ENCODE results near the gene EMD. TPM values are rescaled to one million over a fixed set of nuclear protein-coding genes. Genes with fewer than 3 reads are reported as not detected.

Gene EMD
- total and polyA plus RNA-seq, 10 of the 15 experiments (the other 5 are each of a cell fraction or from before 2014, with no cell fraction given), result 0.76 to 100 (median 43.2) TPM

DNA sequence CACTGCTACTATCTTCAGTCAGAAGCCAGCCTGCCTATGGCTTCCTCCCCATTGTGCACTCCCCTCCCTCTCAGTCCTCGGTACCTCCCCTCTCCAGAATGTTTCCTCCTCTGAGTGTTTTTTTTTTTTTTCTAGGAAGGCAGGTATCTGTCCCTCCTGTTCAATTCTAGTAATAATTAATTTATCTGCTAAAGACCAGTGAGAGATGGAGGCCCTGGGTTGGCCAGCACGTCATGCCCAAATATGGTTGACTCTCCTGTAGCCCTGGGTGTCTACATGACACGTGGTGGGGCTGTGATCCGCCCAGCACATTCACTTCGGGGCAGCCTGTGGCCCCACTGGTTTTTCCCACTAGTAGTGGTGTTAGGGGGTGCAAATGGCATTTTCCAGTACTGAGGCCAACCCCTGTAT, 6.5 kb upstream of the EMD start (continued):
- TF ChIP-seq, protein P1, sequence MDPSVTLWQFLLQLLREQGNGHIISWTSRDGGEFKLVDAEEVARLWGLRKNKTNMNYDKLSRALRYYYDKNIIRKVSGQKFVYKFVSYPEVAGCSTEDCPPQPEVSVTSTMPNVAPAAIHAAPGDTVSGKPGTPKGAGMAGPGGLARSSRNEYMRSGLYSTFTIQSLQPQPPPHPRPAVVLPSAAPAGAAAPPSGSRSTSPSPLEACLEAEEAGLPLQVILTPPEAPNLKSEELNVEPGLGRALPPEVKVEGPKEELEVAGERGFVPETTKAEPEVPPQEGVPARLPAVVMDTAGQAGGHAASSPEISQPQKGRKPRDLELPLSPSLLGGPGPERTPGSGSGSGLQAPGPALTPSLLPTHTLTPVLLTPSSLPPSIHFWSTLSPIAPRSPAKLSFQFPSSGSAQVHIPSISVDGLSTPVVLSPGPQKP (IDR thresholded peaks at IDR 0.05; ENCODE audit: low read depth, low read length), result peak; percentile 78; the same call in 1 of the 2 replicates
- TF ChIP-seq FOXM1 (IDR thresholded peaks at IDR 0.05; ENCODE audit: low read depth, low read length), result no peak

DNA sequence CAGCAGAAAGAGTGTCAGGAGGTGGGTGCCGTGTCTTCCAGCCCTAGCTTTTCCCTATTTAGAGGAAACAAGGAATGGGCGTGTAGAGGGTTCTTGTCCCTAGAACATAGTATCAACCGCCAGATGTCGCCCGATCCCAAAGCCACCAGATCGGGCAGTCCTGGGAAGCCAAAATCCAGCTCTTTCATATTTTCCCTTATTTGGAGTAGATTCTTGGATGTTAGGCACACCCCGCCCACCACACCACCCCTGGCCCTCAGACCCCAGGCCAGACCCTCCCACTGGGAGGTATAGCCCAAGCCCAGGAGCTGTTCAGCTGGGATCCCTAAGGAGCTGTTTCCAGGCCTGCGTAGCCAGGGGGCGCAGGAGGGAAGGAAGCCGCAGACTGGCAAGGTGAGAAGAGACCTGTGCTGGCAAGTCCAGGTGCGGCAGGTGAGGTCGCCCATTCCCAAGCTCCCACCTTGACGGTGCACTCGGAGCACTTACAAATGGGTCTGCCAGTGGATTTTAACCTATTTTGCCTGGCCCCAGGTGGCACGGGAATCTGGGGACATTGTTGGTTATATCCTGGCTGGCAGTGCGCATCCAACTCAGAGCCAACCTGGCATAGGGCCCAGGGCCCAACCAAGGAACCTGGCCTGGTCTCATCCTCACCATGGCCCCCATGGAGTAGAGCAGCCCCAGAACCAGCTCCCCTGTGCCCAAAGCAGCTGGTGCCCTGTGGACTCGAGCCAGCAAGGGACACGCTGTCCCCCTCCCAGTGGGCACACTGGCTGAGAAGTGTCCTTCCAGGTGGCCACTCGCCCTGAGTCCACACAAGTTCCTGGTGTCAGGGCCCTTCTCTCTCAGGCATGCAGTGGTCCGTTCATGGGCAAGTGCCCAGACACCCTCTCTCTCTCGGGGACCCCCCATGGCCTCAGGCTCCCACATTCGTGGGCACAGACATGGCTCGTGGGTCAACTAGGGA, 5.5 kb upstream of the EMD start:
- H3K9ac ChIP-seq (ENCODE audit: control insufficient read depth, insufficient read depth, low read length), result peak overlapping the region; percentile 2; the same call in 1 of the 2 replicates
- peak overlapping the region; percentile 58 for H3K27ac ChIP-seq (ENCODE audit: control insufficient read depth, insufficient read depth)
- H3K4me1 ChIP-seq (ENCODE audit: control insufficient read depth, insufficient read depth, low read length), result peaks cover 11% of the 10 kb centered on the region
- no TSS peak for BruUV-seq (replicated peaks)
- H3K36me3 ChIP-seq (ENCODE audit: control insufficient read depth in 2 of 2, insufficient read depth in 2 of 2, low read length in 1 of 2), result no peaks in the 10 kb centered on the region
- CTCF ChIA-PET, result interaction anchor here (0.6 to 2.0 kb wide), 26 partner anchors 9 to 407 kb away, joined by 3 to 21 read pairs (median 4); partner anchors contain the start of genes ATP6AP1, IKBKG and RPL10
- POLR2A ChIA-PET, result interaction anchor here (0.6 to 1.8 kb wide), 9 partner anchors 10 to 161 kb away, joined by 3 to 7 read pairs (median 5); partner anchors contain the start of genes ATP6AP1, RPL10 and SLC10A3
- 47% methylated on average over 23 of the region's 23 CpGs for WGBS (ENCODE audit: insufficient coverage, insufficient replicate concordance, low lambda C conversion rate, missing lambda C conversion rate)
- RAD21 ChIA-PET (ENCODE audit: unreplicated experiment), result interaction anchor here (0.6 to 2.4 kb wide), 10 partner anchors 8 to 163 kb away, joined by 3 to 12 read pairs (median 4); partner anchors contain the start of genes ATP6AP1 and SLC10A3
- H3K79me2 ChIP-seq (ENCODE audit: control insufficient read depth, insufficient read depth, low read length), result peaks cover 25% of the 10 kb centered on the region
- H3K27me3 ChIP-seq (replicated peaks in 1 of 2; ENCODE audit: control insufficient read depth in 2 of 2, insufficient read depth in 2 of 2, low read length in 1 of 2), result no peaks in the 10 kb centered on the region
- peak overlapping the region; percentile 41; the same call in 1 of the 2 replicates for H2AFZ ChIP-seq (ENCODE audit: control insufficient read depth, low read depth, low read length)
- DNase-seq (ENCODE audit: low read depth, low spot score) (peak; percentile 5), FAIRE-seq (no peak), ATAC-seq (no peak)
- H3K9me3 ChIP-seq (replicated peaks; ENCODE audit: control insufficient read depth, insufficient read depth, low read length), result no peaks in the 10 kb centered on the region; the same call in 2 of the 3 replicates
- in situ Hi-C loops (cut with MboI) (loop anchor here (5.0 kb wide), 1 partner anchor 441 kb away; no protein-coding TSS in a partner anchor), intact Hi-C loops (cut with micrococcal nuclease; ENCODE audit: unreplicated experiment) (loop anchor here (2.0 to 10.0 kb wide), 3 partner anchors 51 to 446 kb away; partner anchors contain the start of genes ARHGAP4 and ATP6AP1)
- SMC1A ChIA-PET (ENCODE audit: uncharacterized antibody, unreplicated experiment), result interaction anchor here (0.9 to 2.0 kb wide), 8 partner anchors 9 to 163 kb away, joined by 3 to 10 read pairs (median 4); partner anchors contain the start of gene RPL10
- peak overlapping the region; percentile 45 for H3K4me2 ChIP-seq (ENCODE audit: control insufficient read depth, insufficient read depth)
- peak overlapping the region; percentile 61; the same call in 1 of the 2 replicates for H3K4me3 ChIP-seq
- H4K20me1 ChIP-seq (ENCODE audit: control insufficient read depth, insufficient read depth), result no peaks in the 10 kb centered on the region
- TF ChIP-seq ZBED1 (IDR thresholded peaks at IDR 0.05; ENCODE audit: borderline replicate concordance) (no peak), SMARCA5 (IDR thresholded peaks at IDR 0.05) (no peak), LARP7 (IDR thresholded peaks at IDR 0.05) (no peak), SP1 (IDR thresholded peaks at IDR 0.05; ENCODE audit: low read depth, low read length) (no peak), YY1 (IDR thresholded peaks at IDR 0.05; ENCODE audit: low read depth, low read length) (no peak), SMC3 (IDR thresholded peaks at IDR 0.05; ENCODE audit: borderline replicate concordance, low read length) (peak; percentile 22; the same call in 1 of the 2 replicates), RUNX3 (IDR thresholded peaks at IDR 0.05; ENCODE audit: low read length) (peak; percentile 55), NR2C2 (IDR thresholded peaks at IDR 0.05; ENCODE audit: borderline replicate concordance, control insufficient read depth, insufficient read length, low read depth) (no peak)
- TF ChIP-seq, protein P2, sequence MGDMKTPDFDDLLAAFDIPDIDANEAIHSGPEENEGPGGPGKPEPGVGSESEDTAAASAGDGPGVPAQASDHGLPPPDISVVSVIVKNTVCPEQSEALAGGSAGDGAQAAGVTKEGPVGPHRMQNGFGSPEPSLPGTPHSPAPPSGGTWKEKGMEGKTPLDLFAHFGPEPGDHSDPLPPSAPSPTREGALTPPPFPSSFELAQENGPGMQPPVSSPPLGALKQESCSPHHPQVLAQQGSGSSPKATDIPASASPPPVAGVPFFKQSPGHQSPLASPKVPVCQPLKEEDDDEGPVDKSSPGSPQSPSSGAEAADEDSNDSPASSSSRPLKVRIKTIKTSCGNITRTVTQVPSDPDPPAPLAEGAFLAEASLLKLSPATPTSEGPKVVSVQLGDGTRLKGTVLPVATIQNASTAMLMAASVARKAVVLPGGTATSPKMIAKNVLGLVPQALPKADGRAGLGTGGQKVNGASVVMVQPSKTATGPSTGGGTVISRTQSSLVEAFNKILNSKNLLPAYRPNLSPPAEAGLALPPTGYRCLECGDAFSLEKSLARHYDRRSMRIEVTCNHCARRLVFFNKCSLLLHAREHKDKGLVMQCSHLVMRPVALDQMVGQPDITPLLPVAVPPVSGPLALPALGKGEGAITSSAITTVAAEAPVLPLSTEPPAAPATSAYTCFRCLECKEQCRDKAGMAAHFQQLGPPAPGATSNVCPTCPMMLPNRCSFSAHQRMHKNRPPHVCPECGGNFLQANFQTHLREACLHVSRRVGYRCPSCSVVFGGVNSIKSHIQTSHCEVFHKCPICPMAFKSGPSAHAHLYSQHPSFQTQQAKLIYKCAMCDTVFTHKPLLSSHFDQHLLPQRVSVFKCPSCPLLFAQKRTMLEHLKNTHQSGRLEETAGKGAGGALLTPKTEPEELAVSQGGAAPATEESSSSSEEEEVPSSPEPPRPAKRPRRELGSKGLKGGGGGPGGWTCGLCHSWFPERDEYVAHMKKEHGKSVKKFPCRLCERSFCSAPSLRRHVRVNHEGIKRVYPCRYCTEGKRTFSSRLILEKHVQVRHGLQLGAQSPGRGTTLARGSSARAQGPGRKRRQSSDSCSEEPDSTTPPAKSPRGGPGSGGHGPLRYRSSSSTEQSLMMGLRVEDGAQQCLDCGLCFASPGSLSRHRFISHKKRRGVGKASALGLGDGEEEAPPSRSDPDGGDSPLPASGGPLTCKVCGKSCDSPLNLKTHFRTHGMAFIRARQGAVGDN (IDR thresholded peaks at IDR 0.05), result no peak
- TF ChIP-seq, protein P3, sequence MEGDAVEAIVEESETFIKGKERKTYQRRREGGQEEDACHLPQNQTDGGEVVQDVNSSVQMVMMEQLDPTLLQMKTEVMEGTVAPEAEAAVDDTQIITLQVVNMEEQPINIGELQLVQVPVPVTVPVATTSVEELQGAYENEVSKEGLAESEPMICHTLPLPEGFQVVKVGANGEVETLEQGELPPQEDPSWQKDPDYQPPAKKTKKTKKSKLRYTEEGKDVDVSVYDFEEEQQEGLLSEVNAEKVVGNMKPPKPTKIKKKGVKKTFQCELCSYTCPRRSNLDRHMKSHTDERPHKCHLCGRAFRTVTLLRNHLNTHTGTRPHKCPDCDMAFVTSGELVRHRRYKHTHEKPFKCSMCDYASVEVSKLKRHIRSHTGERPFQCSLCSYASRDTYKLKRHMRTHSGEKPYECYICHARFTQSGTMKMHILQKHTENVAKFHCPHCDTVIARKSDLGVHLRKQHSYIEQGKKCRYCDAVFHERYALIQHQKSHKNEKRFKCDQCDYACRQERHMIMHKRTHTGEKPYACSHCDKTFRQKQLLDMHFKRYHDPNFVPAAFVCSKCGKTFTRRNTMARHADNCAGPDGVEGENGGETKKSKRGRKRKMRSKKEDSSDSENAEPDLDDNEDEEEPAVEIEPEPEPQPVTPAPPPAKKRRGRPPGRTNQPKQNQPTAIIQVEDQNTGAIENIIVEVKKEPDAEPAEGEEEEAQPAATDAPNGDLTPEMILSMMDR (IDR thresholded peaks at IDR 0.05 in 2 of 3, conservative IDR thresholded peaks at IDR 0.05 in 1 of 3; ENCODE audit: control insufficient read depth in 2 of 3, extremely low read depth in 1 of 3, insufficient read depth in 1 of 3, low read depth in 3 of 3, low read length in 3 of 3), result peak; percentile 33 to 42 (median 38)
